ENCODE measurements around the gene TVP23C.
"Not testable (repeated sequence)": the region's sequence is repeated elsewhere in the genome, so short reads cannot be mapped to it uniquely, and the experiment has no call there.

Gene TVP23C

GRCh38 chr17:15511142-15511541 is 52.1 kb downstream of the TVP23C start:
- H3K27me3 Mint-ChIP-seq, result no peaks in the 10 kb centered on the region
- H3K9me3 Mint-ChIP-seq, result no peaks in the 10 kb centered on the region
- DNase-seq, result no peak
- H3K4me1 Mint-ChIP-seq (ENCODE audit: low read depth), result no peaks in the 10 kb centered on the region
- no peak overlapping the region for H3K4me3 Mint-ChIP-seq
- H3K36me3 Mint-ChIP-seq (ENCODE audit: low read depth), result peaks cover 58% of the 10 kb centered on the region
- H3K27ac Mint-ChIP-seq, result no peak overlapping the region

GRCh38 chr17:15510361-15510760 is 52.9 kb downstream of the TVP23C start:
- no peaks in the 10 kb centered on the region for H3K4me1 Mint-ChIP-seq (ENCODE audit: low read depth)
- H3K27ac Mint-ChIP-seq, result no peak overlapping the region
- H3K4me3 Mint-ChIP-seq, result no peak overlapping the region
- no peak for DNase-seq
- H3K27me3 Mint-ChIP-seq, result no peaks in the 10 kb centered on the region
- H3K9me3 Mint-ChIP-seq, result no peaks in the 10 kb centered on the region
- peaks cover 50% of the 10 kb centered on the region for H3K36me3 Mint-ChIP-seq (ENCODE audit: low read depth)

GRCh38 chr17:15509095-15509494 is 54.2 kb downstream of the TVP23C start:
- H3K27me3 Mint-ChIP-seq, result no peaks in the 10 kb centered on the region
- H3K4me1 Mint-ChIP-seq (ENCODE audit: low read depth), result no peaks in the 10 kb centered on the region
- no peaks in the 10 kb centered on the region for H3K9me3 Mint-ChIP-seq
- DNase-seq, result no peak
- no peak overlapping the region for H3K4me3 Mint-ChIP-seq
- no peak overlapping the region for H3K27ac Mint-ChIP-seq
- H3K36me3 Mint-ChIP-seq (ENCODE audit: low read depth), result peaks cover 42% of the 10 kb centered on the region

- Mint-ChIP-seq H3K4me1 (ENCODE audit: low read depth) (peaks cover 2% of the 10 kb centered on the region), H3K9me3 (no peaks in the 10 kb centered on the region), H3K36me3 (ENCODE audit: low read depth) (peaks cover 36% of the 10 kb centered on the region), H3K27me3 (no peaks in the 10 kb centered on the region), H3K4me3 (no peak overlapping the region), H3K27ac (no peak overlapping the region)
- no peak for DNase-seq
Measured at GRCh38 chr17:15508466-15508865, 54.8 kb downstream of the TVP23C start.

DNA sequence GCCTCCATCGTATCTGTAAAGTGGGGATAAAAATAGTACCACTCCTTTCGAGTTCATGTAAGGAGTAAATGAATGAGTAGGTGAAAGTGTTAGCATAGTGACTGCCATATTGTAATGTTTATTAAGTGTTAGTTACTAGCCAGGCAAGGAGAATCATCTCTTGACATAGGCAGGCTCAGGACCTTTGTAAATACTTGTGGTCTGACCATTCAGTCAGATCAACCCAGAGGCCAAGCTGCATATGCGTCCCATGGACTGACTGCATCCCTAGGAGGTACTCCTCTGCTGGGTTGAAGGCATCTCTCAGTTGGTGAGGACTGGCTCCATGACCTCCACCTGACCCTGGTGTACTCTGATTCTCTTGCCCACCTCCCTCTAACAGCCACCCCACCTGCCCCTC is 55.4 kb downstream of the TVP23C start:
- H3K27me3 Mint-ChIP-seq, result no peaks in the 10 kb centered on the region
- H3K4me3 Mint-ChIP-seq, result no peak overlapping the region
- H3K36me3 Mint-ChIP-seq (ENCODE audit: low read depth), result peaks cover 34% of the 10 kb centered on the region
- peaks cover 7% of the 10 kb centered on the region for H3K4me1 Mint-ChIP-seq (ENCODE audit: low read depth)
- H3K27ac Mint-ChIP-seq, result no peak overlapping the region
- no peaks in the 10 kb centered on the region for H3K9me3 Mint-ChIP-seq
- DNase-seq, result no peak

DNA sequence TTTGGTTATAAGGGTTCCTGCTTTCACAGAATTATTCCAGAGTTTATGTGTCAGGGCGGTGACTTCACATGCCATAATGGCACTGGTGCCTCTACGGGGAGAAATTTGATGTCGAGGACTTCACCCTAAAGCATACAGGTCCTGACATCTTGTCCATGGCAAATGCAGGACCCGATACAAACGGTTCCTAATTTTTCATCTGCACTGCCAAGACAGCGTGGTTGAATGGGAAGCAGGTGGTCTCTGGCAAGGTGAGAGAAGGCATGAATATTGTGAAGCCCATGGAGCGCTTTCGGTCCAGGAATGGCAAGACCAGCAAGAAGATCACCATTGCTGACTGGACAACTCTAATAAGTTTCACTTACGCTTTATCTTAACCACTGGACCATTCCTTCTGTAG is 56.3 kb downstream of the TVP23C start:
- Mint-ChIP-seq H3K36me3 (ENCODE audit: low read depth) (peaks cover 32% of the 10 kb centered on the region), H3K4me1 (ENCODE audit: low read depth) (peaks cover 12% of the 10 kb centered on the region), H3K4me3 (no peak overlapping the region), H3K27me3 (no peaks in the 10 kb centered on the region), H3K27ac (no peak overlapping the region), H3K9me3 (no peaks in the 10 kb centered on the region)
- no peak for DNase-seq

DNA sequence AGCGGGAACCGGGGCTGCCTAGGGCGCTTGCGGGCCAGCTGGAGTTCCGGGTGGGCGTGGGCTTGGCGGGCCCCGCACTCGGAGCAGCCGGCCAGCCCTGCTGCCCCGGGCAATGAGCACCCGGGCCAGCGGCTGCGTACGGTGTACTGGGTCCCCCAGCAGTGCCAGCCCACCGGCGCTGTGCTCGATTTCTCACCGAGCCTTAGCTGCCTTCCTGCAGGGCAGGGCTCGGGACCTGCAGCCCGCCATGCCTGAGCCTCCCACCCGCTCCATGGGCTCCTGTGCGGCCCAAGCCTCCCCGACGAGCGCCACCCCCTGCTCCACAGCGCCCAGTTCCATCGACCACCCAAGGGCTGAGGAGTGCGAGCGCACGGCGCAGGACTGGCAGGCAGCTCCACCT is 57.6 kb downstream of the TVP23C start:
- not testable (repeated sequence) for H3K9me3 Mint-ChIP-seq, H3K27ac Mint-ChIP-seq, H3K27me3 Mint-ChIP-seq, H3K4me3 Mint-ChIP-seq, DNase-seq
- Mint-ChIP-seq H3K36me3 (ENCODE audit: low read depth) (peaks cover 40% of the 10 kb centered on the region), H3K4me1 (ENCODE audit: low read depth) (peaks cover 12% of the 10 kb centered on the region)

DNA sequence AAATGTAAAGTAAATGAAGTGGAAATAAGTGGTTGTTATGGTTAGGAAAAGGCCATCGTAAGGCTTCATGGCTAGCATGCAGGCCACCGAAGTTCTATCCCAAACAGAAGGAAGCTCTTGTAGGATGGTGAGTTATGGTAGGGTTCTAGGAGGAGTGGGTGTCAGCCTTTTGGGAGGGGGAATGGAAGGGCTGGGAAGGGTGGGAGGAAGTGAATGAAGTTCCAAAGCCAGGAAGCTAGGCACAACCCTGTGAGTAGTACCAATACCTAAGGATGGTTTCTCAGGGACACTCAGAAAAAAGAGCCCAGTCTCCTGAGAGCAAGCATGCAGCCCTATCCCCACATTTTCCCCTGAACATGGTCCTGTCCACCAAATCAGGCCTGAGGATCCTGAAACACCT is 59.6 kb downstream of the TVP23C start:
- no peaks in the 10 kb centered on the region for H3K9me3 Mint-ChIP-seq
- no peak for DNase-seq
- H3K27me3 Mint-ChIP-seq, result no peaks in the 10 kb centered on the region
- H3K36me3 Mint-ChIP-seq (ENCODE audit: low read depth), result peaks cover 41% of the 10 kb centered on the region
- peaks cover 12% of the 10 kb centered on the region for H3K4me1 Mint-ChIP-seq (ENCODE audit: low read depth)
- no peak overlapping the region for H3K27ac Mint-ChIP-seq
- no peak overlapping the region for H3K4me3 Mint-ChIP-seq

DNA sequence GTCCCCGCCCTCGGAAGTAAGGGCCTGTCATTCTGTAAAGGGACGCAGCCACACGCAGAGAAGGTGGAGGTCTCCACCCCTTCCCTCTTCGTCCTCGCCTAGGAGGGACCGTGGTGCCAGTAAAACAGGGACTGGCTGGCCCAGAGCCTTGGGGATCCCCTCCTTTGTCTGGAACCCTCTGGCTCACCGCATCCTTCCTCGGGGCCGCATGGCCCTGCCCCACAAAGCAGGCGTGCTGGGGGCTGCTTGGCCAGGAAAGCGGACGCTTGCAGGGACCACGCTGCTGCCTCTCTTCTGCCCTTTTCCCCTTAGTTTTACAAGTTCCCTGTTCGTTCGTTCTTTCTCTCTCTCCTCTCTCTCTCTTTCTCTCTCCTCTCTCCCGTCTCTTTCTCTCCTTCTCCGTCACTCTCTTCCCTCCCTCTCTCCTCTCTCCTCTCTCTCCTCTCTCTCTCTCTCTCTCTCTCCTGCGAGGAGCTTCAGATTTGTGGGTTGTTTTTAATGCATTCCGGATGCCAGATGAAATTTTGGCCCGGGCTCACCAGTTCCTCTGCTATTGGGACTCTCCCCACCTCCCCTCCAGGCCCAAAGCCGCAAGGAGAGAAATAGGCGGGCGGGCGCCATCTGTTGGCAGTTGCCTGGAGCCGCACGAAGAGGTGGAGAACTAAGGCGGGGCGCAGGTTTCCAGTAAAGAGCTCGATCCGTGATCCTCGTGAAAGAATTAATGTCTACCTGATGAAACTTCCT is 60.7 kb downstream of the TVP23C start:
- no peaks in the 10 kb centered on the region for H3K9me3 Mint-ChIP-seq
- H3K36me3 Mint-ChIP-seq (ENCODE audit: low read depth), result peaks cover 42% of the 10 kb centered on the region
- H3K27ac Mint-ChIP-seq, result no peak overlapping the region
- H3K4me3 Mint-ChIP-seq, result no peak overlapping the region
- peaks cover 12% of the 10 kb centered on the region for H3K4me1 Mint-ChIP-seq (ENCODE audit: low read depth)
- DNase-seq, result peak; percentile 81
- no peaks in the 10 kb centered on the region for H3K27me3 Mint-ChIP-seq

GRCh38 chr17:15501793-15502192 is 61.5 kb downstream of the TVP23C start:
- Mint-ChIP-seq H3K9me3 (no peaks in the 10 kb centered on the region), H3K4me3 (no peak overlapping the region), H3K27ac (no peak overlapping the region), H3K36me3 (ENCODE audit: low read depth) (peaks cover 38% of the 10 kb centered on the region), H3K4me1 (ENCODE audit: low read depth) (peaks cover 12% of the 10 kb centered on the region), H3K27me3 (no peaks in the 10 kb centered on the region)
- DNase-seq, result no peak

DNA sequence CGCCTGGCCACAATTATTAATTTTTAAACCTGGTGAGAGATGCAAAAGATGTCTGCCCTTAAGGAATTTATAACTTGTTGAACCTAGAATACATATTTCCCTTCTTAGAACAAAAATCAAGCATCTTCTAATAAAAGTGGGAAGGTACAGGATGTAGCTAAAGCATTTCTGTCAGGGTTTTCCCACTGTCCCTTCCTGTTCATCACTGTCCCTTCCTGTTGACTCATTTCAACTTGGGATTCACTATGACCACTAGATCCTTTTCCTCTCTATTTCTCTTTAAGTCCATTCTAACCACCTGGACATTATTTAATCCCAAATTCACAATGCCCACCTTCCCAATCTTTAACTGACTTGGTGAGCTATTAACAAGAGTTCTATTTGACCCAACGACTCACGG is 62.0 kb downstream of the TVP23C start:
- peaks cover 12% of the 10 kb centered on the region for H3K4me1 Mint-ChIP-seq (ENCODE audit: low read depth)
- no peak overlapping the region for H3K4me3 Mint-ChIP-seq
- H3K36me3 Mint-ChIP-seq (ENCODE audit: low read depth), result peaks cover 35% of the 10 kb centered on the region
- H3K9me3 Mint-ChIP-seq, result no peaks in the 10 kb centered on the region
- no peaks in the 10 kb centered on the region for H3K27me3 Mint-ChIP-seq
- no peak overlapping the region for H3K27ac Mint-ChIP-seq
- no peak for DNase-seq

DNA sequence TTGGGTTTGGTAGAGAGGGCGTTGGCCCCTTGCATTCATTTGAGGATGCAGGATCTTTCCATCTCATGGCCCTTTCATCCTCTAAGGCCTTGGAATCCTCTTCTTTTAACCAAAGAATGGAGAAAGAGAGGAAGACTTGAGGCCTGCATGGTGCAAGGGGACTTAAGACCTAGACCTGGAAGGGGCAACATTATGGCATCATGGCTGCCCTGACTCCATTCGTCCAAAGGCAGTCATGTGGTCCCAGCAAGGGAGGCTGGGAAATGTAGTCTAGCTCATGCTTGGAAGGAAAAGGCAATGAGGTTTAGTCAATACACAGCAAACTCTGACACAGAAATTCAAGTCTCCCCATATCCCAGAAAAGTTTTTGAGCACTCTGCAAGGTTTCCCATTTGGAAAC is 65.2 kb downstream of the TVP23C start:
- Mint-ChIP-seq H3K36me3 (ENCODE audit: low read depth) (peaks cover 32% of the 10 kb centered on the region), H3K9me3 (no peaks in the 10 kb centered on the region), H3K27ac (no peak overlapping the region), H3K27me3 (no peaks in the 10 kb centered on the region), H3K4me1 (ENCODE audit: low read depth) (peaks cover 7% of the 10 kb centered on the region), H3K4me3 (no peak overlapping the region)
- DNase-seq, result no peak

DNA sequence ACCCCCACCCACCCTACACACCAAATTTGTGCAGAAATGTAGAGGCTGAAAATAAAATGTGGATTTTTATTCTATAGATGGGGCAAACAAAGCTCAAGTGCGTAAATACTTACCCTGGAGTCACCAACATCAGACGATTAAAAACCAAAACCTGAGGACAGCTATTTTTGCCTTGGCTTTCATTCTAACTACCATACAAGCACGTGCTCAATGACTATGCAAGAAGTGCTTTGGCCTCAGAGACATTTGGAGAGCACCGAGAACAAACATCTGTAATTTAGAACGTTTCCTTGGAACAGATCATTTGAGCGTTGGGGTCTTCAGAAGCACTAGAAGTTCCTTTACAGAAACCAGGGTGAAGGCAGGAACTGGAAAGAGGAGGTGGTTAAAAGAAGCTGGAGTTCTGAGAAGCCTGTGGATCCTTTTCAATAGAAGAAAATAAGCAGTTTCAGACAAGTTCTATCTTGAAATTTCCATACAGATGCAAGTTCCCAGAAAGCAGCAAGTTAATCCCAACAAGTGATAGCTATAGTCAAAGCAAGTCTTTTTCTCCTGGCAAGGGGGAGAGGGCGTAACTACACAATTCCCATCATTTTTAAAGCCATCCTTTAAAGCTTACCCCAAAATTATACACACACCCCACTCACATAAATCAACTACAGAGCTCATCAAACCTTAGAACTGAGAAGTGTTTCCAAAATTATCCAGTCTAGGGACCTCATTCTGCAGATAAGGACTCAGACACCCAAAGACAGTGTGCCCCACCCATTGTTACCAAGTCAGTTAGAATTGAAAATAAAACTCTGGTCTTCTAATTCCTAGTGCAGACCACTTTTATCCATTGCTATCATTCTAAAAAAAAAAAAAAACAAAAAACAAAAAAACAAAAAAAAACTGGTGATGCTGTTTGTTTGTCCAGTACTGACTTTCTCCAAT is 66.3 kb downstream of the TVP23C start:
- Mint-ChIP-seq H3K27me3 (no peaks in the 10 kb centered on the region), H3K27ac (no peak overlapping the region), H3K4me3 (no peak overlapping the region), H3K4me1 (ENCODE audit: low read depth) (no peaks in the 10 kb centered on the region), H3K9me3 (no peaks in the 10 kb centered on the region), H3K36me3 (ENCODE audit: low read depth) (peaks cover 30% of the 10 kb centered on the region)
- no peak for DNase-seq

DNA sequence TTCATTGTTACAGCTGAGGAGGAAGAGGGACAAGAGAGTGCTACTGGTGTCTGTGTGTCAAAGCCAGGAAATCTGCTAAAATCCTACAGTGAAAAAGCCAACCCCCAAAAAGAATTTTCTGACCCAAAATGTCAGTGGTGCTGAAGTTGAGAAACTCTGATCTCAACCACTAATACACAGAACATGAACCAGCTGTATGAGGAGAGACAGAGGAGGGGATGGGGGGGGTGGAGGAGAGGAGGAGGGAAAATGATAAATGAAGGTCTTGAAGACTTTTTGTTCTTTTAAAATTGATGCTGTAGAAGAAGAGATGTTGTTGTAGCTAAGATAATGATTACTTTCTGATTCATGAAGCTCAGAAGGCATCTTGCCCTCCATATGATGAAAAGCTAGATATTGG is 68.5 kb downstream of the TVP23C start:
- Mint-ChIP-seq H3K36me3 (ENCODE audit: low read depth) (peaks cover 25% of the 10 kb centered on the region), H3K27me3 (no peaks in the 10 kb centered on the region), H3K4me1 (ENCODE audit: low read depth) (peaks cover 12% of the 10 kb centered on the region), H3K4me3 (no peak overlapping the region), H3K27ac (no peak overlapping the region), H3K9me3 (no peaks in the 10 kb centered on the region)
- no peak for DNase-seq

DNA sequence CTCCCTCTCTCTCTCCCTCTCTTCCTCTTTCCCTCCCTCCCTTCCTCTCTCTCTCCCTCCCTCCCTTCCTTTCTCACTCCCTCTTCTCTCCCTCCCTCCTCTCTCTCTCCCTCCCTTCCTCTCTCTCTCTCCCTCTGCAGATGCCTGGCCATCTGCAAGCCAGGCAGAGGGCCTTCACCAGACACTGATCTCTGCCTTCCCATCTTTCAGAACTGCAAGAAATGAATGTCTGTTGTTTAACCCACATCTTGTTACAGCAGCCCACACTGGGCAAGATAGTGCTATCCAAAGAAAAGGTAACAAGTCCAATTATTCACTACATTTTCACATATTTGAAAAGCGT is 69.6 kb downstream of the TVP23C start:
- DNase-seq, result no peak
- Mint-ChIP-seq H3K4me3 (no peak overlapping the region), H3K9me3 (no peaks in the 10 kb centered on the region), H3K27me3 (no peaks in the 10 kb centered on the region), H3K4me1 (ENCODE audit: low read depth) (peaks cover 12% of the 10 kb centered on the region), H3K27ac (no peak overlapping the region), H3K36me3 (ENCODE audit: low read depth) (peaks cover 21% of the 10 kb centered on the region)

Measured in activated T-cell treated with anti-CD3 and anti-CD28 coated beads, Interleukin-2, amount 50 U/mL, for 24 hours (primary cell).